Endothelial cell of coronary artery (primary cell): Measurements from ENCODE around the gene OR5D18. TPM values are rescaled to one million over a fixed set of nuclear protein-coding genes. Genes with fewer than 3 reads are reported as not detected.

Experiments used
- total RNA-seq: library from RNA; depleted of rRNA; stranded (reverse); fragments of >200 nt; gene quantifications from 2 replicates; pipeline ENCODE4 v1.2.3, GENCODE V29; 2014

Gene OR5D18
- total RNA-seq = not detected in 2 replicates

DNA sequence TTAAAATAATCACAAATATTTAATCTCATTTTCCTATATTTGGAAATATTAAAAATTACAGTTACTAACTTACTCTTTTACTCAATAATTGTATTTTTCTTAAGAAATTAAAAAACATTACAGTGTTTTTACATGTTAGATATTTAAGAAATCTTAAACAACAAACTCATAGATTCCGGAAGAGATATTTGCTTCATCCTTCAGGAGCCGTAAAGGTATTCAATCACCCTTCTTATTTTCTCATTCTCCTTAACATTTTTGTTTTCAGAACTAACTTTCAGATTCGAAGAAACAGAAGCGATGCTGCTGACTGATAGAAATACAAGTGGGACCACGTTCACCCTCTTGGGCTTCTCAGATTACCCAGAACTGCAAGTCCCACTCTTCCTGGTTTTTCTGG is at the start of gene OR5D18:
TSS of gene OR5D18 (plus strand) at position 301 of the 400 bp plus-strand sequence. CDS start at position 301, 0 bp downstream.

DNA sequence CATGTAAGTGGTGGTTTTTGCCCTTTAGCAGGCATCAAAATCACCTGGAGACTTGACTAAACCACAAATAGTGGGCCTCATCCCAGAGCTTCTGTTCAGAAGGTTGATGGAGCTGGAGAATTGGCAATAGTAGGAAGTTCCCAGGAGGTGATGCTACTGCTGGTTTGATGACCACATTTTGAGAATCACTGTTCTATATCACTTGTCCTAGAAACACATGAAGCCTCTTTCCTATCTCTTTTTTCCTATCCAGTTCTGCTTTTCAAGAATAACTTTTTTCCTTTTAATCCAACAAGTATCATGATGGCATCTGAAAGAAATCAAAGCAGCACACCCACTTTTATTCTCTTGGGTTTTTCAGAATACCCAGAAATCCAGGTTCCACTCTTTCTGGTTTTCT is 46.3 kb upstream of the OR5D18 start, which contains the start of gene OR5D13:
TSS of gene OR5D13 (plus strand) at position 301 of the 400 bp plus-strand sequence. CDS start at position 301, 0 bp downstream.

DNA sequence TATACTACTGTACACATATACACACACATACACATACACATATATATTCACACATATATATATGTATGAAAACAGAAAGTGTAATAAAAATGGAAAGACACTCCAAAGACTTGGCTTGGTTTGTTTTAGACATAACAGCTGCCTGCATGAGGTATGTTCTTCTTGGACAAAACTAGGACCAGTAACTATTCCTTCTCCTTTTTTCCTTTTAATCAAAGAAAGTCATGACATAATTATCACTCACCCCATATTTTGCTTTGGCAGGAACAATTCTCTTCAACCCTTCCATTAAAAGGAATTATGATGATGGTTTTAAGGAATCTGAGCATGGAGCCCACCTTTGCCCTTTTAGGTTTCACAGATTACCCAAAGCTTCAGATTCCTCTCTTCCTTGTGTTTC is 24.2 kb upstream of the OR5D18 start, which contains the start of gene OR5D14:
TSS of gene OR5D14 (plus strand) at position 301 of the 400 bp plus-strand sequence. CDS start at position 301, 0 bp downstream.

DNA sequence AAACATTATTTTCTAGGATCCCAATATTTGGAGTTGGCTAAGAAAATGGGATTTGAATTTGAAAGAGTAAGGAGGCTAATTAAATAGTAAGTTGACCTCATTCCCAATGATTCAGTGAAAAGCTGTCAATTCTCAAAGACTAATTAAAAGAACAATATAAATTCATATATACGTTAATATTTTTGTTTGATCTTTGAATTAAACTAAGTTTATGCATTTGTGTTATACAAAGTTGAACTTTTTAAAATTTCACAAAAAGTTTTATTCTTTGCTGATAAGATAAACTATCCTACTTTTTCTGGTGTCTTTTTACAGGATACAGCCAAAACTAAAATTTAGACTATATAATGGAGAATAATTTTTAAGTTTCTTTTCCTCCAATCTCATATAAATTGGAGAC is 8.4 kb upstream of the OR5D18 start, which contains the start of gene OR5L1:
TSS of gene OR5L1 (plus strand) at position 301 of the 400 bp plus-strand sequence. CDS start 100 bp downstream, outside the sequence.

GRCh38 chr11:55826919-55827318 is 7.5 kb downstream of the OR5D18 start, which contains the start of gene OR5L2:
OR5L2 (plus strand) TSS chr11:55827219; CDS start chr11:55827219, 0 bp downstream.

GRCh38 chr11:55838452-55838851 is 19.0 kb downstream of the OR5D18 start, which contains the start of gene OR5D16:
OR5D16 (plus strand) TSS chr11:55838752; CDS start chr11:55838752, 0 bp downstream.

Other genes with a start within 250 kb of the OR5D18 start
- gene OR4C16, start 247.5 kb upstream of the OR5D18 start, total RNA-seq = not detected in 2 replicates
- gene OR4C11, start 212.0 kb upstream of the OR5D18 start, total RNA-seq = not detected in 2 replicates
- gene OR4P4, start 184.5 kb upstream of the OR5D18 start, total RNA-seq = not detected in 2 replicates
- not detected in 2 replicates for gene OR4S2, start 171.3 kb upstream of the OR5D18 start, total RNA-seq
- gene OR4C6, start 157.4 kb upstream of the OR5D18 start, total RNA-seq = not detected in 2 replicates
- gene OR5D13, start 46.2 kb upstream of the OR5D18 start, total RNA-seq = not detected in 2 replicates
- not detected in 2 replicates for gene OR5D14, start 24.1 kb upstream of the OR5D18 start, total RNA-seq
- not detected in 2 replicates for gene OR5L1, start 8.3 kb upstream of the OR5D18 start, total RNA-seq
- gene OR5L2, start 7.6 kb downstream of the OR5D18 start, total RNA-seq = not detected in 2 replicates
- gene OR5D16, start 19.1 kb downstream of the OR5D18 start, total RNA-seq = not detected in 2 replicates
- not detected in 2 replicates for gene TRIM51, start 63.7 kb downstream of the OR5D18 start, total RNA-seq
- not detected in 2 replicates for gene OR5W2, start 95.0 kb downstream of the OR5D18 start, total RNA-seq
- gene OR5I1, start 116.8 kb downstream of the OR5D18 start, total RNA-seq = not detected in 2 replicates
- gene OR10AG1, start 150.3 kb downstream of the OR5D18 start, total RNA-seq = not detected in 2 replicates
- not detected in 2 replicates for gene OR5F1, start 175.0 kb downstream of the OR5D18 start, total RNA-seq
- gene OR5AS1, start 208.0 kb downstream of the OR5D18 start, total RNA-seq = not detected in 2 replicates